Activated T-cell treated with anti-CD3 and anti-CD28 coated beads, Interleukin-2, amount 50 U/mL, for 24 hours (primary cell): ENCODE results near the gene CIB2.
A peak's percentile ranks its signal among the peaks of the same experiment; 100 is the strongest.
"Not testable (repeated sequence)": the region's sequence is repeated elsewhere in the genome, so short reads cannot be mapped to it uniquely, and the experiment has no call there.

ENCODE experiments used
- DNase-seq: peaks from one replicate; pipeline ENCODE4 v3.0.0-alpha.2; 2020
- H3K27ac Mint-ChIP-seq: 2 replicates; pipeline ENCODE4 v1.8.0; 2020; ENCODE audit warnings: mild to moderate bottlenecking, mixed read lengths
- H3K27me3 Mint-ChIP-seq: 2 replicates; pipeline ENCODE4 v1.8.0; 2020; ENCODE audit warnings: mixed read lengths
- H3K36me3 Mint-ChIP-seq: 2 replicates; pipeline ENCODE4 v1.8.0; 2020; ENCODE audit warnings: low read depth, mixed read lengths
- H3K4me1 Mint-ChIP-seq: 2 replicates; pipeline ENCODE4 v1.8.0; 2020; ENCODE audit warnings: low read depth, mixed read lengths
- H3K4me3 Mint-ChIP-seq: 2 replicates; pipeline ENCODE4 v1.8.0; 2020; ENCODE audit warnings: mild to moderate bottlenecking, moderate library complexity, mixed read lengths
- H3K9me3 Mint-ChIP-seq: 2 replicates; pipeline ENCODE4 v1.8.0; 2020; ENCODE audit warnings: mixed read lengths

Gene CIB2

DNA sequence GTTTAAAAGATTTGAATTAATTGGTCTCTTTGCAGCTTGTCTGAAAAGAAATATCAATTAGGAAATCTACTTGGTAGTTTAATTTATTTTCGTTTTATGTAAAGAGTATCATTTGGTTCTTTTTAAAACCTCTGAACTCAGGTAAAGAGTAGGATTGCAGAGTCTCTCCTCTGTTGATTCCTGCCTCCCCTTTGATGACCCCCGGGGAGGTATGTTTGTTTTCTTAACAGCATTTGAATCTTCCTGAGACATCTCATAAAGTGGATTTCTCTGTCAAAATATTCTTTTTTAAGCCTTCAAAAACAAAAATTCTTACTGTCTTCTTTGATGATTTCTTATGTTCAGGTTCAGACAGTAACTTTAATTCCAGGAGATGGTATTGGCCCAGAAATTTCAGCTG lies 26.0 kb upstream of the CIB2 start:
- peaks cover 23% of the 10 kb centered on the region for H3K4me1 Mint-ChIP-seq

DNA sequence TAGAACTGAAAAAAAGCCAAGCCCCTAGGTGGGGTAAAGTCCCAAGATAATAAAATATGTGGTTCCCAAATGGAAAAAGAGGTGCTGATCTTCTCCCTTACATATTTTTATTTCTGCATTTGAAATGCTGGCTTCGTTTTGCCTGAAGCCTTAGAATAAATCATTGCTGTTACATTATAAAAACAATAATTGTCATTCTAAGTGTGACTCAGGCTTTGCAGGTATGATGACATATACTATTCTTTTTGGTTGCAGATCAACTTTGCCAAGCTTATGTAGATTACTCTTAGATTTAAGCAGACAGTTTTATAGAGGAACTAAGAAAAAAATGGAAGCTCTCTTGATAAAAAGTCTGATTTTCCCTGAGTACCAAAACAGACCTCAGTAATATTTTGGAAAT lies 25.4 kb upstream of the CIB2 start:
- peaks cover 18% of the 10 kb centered on the region for H3K4me1 Mint-ChIP-seq
- no peak overlapping the region for H3K4me3 Mint-ChIP-seq
- peaks cover 73% of the 10 kb centered on the region for H3K36me3 Mint-ChIP-seq
- H3K9me3 Mint-ChIP-seq: no peaks in the 10 kb centered on the region
- DNase-seq: no peak
- H3K27ac Mint-ChIP-seq: peak overlapping the region; percentile 33
- H3K27me3 Mint-ChIP-seq: no peaks in the 10 kb centered on the region

More for the DNA sequence above, 26.0 kb upstream of the CIB2 start:
- Mint-ChIP-seq H3K27me3 (no peaks in the 10 kb centered on the region), H3K36me3 (peaks cover 78% of the 10 kb centered on the region), H3K27ac (peak overlapping the region; percentile 33), H3K9me3 (no peaks in the 10 kb centered on the region), H3K4me3 (no peak overlapping the region)
- DNase-seq: no peak

DNA sequence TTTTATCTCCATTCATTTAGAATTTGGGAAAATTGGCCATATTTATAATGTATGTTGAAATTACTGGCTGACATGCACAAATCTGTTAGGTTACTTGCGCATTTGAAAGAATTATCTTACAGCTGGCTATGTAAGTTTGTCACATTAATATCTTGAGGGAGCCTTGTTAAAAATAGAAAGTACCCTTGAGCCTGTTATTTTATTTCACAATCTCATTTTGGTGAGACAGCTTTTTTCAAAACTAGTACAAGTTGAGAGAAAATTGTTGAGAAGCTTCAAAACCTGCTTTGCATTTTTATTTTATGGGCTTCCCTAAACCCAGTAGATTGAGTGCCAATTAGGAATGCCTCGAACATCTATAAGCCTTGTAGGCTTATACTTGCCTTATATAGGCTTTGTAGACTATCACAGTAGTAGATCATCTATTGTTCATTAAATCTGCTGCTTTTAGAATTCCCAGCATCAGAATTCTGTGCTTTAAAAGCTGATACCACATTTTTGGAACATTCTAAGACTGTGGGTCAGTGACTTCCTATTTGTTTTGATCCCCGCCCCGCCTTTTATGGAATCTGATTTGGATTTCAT lies 24.2 kb upstream of the CIB2 start:
- Mint-ChIP-seq H3K36me3 (peaks cover 72% of the 10 kb centered on the region), H3K9me3 (no peaks in the 10 kb centered on the region), H3K4me3 (no peak overlapping the region), H3K27ac (no peak overlapping the region), H3K27me3 (no peaks in the 10 kb centered on the region), H3K4me1 (peaks cover 25% of the 10 kb centered on the region)
- DNase-seq: no peak

DNA sequence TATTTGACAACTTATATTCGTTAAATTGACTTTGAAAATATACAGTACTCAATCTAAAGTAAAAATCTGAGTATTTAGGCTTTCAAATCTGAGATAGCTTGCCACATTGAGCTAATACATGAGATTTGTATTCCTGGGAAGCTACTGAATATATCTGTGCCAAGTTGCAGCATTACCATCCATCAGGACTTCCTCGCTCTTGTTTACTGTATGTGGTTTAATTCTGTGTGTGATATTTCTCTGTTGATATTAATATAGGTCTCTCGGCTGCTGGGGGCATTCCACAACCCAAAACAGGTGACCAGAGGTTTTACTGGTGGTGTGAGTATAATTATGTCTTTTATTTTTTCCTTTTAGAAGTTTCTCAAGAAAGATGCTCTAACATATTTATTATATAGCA lies 23.7 kb upstream of the CIB2 start:
- H3K27ac Mint-ChIP-seq: no peak overlapping the region
- DNase-seq: no peak

DNA sequence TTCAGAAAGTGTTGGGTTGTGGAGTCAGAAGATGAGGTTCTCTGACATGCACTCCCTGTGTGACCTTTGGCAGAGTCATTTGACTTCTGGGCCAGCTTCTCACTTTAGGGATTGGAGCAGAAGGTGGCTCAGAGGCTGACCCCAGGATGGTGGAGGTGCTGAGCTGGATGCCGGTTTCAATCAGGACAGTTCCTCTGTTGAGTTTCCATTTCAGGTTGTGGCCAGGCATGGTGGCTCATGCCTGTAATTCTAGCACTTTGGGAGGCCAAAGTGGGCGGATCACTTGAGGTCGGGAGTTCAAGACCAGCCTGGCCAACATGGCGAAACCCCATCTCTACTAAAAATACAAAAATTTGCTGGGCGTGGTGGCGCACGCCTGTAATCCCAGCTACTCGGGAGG lies 19.8 kb upstream of the CIB2 start:
- H3K27ac Mint-ChIP-seq: peak overlapping the region; percentile 89
- H3K36me3 Mint-ChIP-seq: peaks cover 45% of the 10 kb centered on the region
- H3K9me3 Mint-ChIP-seq, DNase-seq, H3K27me3 Mint-ChIP-seq: not testable (repeated sequence)
- H3K4me3 Mint-ChIP-seq: peak overlapping the region; percentile 87
- H3K4me1 Mint-ChIP-seq: peaks cover 50% of the 10 kb centered on the region

More for the DNA sequence above, 23.7 kb upstream of the CIB2 start:
- no peaks in the 10 kb centered on the region for H3K9me3 Mint-ChIP-seq
- H3K36me3 Mint-ChIP-seq: peaks cover 71% of the 10 kb centered on the region
- H3K4me3 Mint-ChIP-seq: no peak overlapping the region
- peaks cover 30% of the 10 kb centered on the region for H3K4me1 Mint-ChIP-seq
- no peaks in the 10 kb centered on the region for H3K27me3 Mint-ChIP-seq

DNA sequence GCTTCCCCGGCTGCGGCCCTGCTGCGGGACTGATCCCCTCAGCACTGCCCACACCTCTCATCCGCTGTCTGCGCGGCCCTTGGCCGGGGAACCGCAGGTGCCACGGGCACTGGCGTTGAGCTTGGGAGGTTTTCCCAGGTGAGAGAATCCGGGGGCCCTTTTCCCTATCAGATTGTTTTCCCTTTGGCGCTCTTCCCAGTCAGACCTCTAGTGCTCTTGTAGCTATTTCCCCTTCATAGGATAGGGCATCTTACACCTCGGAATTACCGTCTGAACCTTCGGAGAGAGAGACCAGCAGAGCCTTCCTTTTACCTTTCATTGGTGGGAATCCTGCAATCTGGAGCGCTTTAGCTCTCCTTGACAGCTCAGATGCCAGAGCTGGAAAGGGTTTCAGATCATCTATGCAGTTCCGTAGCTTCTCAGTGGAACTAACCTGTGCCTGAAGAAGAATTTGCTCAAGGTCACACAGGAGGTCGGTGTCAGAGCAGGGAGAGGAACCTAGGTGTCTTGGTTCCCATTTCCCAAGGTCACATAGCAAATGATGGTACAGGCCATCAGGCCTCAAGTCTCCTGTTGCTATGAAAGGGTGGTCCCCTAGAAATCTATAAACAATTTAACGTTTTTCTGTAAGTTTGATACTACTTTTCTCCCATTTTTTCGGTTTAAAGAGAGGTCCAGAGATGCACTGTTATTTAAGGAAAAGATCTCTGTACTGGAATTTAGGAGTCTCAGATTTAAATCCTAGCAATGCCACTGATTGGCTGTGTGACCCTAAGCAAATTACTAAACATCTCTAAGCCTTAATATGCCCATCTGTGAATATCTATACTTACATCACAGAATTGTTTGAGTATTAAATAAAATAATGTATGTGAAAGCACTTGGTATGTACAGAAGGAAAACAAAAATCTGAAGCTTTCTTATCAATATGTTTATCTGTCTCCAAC lies 18.8 kb upstream of the CIB2 start:
- peak overlapping the region; percentile 89 for H3K27ac Mint-ChIP-seq
- no peaks in the 10 kb centered on the region for H3K9me3 Mint-ChIP-seq
- no peaks in the 10 kb centered on the region for H3K27me3 Mint-ChIP-seq
- H3K4me3 Mint-ChIP-seq: peak overlapping the region; percentile 87
- peaks cover 35% of the 10 kb centered on the region for H3K36me3 Mint-ChIP-seq
- DNase-seq: no peak
- peaks cover 49% of the 10 kb centered on the region for H3K4me1 Mint-ChIP-seq

DNA sequence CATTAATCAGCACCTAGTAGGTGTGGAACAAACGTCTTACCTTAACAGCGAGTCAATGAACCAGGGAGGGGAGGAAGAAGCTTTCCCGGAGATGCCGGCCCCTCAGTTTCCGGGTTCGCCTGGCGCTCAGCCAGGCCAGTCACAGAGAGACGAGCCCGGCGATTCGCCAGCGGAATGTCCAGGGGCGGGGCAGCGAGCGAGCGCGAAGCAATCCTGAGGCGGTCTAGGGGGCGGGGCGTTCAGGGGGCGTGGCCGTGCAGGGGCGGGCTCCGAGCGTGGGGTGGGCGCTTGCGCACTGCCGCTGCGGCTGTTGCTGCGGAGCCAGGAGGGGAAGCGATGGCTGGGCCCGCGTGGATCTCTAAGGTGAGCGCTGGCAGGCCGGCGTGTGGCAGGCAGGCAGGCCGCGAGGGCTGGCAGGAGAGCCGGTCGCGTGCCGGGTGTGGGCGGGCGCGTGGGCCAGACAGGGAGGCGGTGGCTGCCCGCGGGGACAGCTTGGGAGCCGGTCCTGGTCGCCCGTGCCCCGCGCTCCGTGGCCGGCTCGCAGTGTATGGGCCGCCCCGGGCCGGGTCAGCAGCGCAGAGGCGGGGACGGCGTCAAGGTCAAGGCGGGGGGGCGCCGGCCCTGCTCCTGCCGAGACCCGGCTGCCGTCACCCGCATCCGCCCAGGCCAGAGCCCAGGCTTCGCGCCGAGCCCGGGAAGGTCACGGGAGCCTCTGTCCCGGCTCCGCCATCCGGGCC lies 18.0 kb upstream of the CIB2 start, which contains the start of gene IDH3A:
TSS of gene IDH3A (plus strand) at position 295 of the 737 bp plus-strand sequence. CDS start at position 337, 42 bp downstream.
- DNase-seq: peak; percentile 100
- H3K9me3 Mint-ChIP-seq: no peaks in the 10 kb centered on the region
- peak within 1 kb of the TSS; percentile 87 for H3K4me3 Mint-ChIP-seq
- peaks cover 32% of the 10 kb centered on the region for H3K36me3 Mint-ChIP-seq
- peaks cover 48% of the 10 kb centered on the region for H3K4me1 Mint-ChIP-seq
- no peaks in the 10 kb centered on the region for H3K27me3 Mint-ChIP-seq
- H3K27ac Mint-ChIP-seq: peak within 1 kb of the TSS; percentile 98

DNA sequence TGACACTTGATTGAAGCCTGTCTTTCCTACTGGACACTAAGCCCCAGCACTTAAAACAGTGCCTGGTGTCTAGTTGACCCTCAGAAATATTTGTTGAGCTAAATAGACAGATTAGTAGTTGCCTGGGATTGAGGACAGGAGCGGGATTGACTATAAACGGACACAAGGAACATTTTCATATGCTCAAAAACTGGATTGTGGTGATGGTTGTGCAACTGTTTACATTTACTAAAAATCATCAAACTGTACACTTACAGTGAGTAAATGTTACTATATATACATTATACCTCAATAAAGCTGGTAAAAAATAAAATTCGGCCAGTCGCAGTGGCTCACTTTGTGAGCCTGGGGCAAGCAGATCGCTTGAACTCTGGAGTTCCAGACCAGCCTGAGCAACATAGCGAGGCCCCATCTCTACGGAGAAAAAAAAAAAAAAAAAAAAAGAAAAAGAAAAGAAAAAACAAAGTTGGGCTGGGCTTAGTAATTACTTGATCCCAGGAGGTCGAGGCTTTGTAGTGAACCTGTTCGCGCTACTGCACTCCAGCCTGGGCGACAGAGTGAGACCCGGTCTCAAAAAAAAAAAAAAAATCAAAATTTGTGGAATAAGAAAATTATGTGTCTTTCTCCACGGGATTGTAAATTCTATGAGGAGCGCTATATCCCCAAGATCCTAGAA lies 17.3 kb upstream of the CIB2 start:
- peak overlapping the region; percentile 87 for H3K4me3 Mint-ChIP-seq
- no peak for DNase-seq
- H3K27ac Mint-ChIP-seq: peak overlapping the region; percentile 98
- peaks cover 48% of the 10 kb centered on the region for H3K4me1 Mint-ChIP-seq
- H3K9me3 Mint-ChIP-seq: no peaks in the 10 kb centered on the region
- H3K36me3 Mint-ChIP-seq: peaks cover 30% of the 10 kb centered on the region
- no peaks in the 10 kb centered on the region for H3K27me3 Mint-ChIP-seq

DNA sequence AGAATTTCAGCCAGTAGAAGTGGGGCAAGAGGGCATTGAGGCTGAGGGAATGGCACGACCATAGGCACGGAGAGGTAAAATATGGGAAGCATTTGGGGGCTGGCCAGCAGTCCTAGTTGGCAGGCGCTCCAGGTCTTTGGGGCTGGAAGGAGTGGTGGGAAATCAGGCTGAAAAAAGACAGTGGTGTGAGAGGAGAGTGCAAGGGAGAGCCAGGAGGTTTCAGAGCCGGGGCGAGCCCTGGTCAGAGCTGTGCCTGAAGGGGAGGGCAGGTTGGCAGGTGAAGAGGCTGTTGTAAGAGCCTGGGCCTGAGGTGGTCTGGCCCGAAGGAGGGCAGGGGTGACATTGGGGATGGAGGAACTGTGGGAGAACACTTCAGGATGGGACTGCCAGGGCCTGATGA lies 16.3 kb upstream of the CIB2 start:
- H3K27ac Mint-ChIP-seq: no peak overlapping the region

DNA sequence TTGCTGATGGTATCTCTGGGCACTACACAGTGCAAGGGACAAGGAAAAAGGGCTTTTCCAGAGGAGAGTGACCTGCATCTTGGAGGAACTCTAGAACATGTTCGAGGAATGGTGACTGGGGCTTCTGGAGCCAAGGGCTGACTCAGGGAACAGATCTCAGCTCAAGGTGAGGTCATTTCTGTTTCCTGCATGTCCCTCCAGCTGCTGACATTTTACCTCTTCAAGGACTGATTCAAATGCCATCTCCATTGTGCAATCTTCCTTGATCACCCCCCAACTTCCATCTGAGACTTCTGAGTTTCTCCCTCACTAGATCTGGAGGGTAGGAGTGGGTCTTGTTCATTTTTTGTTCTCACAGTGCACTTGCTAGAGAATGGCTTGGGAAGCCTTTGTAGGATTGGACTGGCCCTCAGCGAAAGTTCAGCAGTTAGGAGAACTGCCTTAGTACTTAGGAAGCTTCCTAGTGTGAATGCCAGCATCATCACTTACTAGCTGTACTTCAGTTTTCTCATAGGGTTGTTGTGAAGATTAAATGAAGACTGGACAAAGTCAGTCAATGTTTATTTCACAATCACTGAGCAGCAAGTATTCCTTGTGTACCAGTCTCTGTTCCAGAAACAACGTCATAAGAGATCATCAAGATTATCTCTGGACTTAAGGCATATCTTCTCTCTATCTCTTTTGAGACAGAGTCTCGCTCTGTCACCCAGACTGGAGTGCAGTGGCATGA lies 15.3 kb upstream of the CIB2 start:
- no peaks in the 10 kb centered on the region for H3K27me3 Mint-ChIP-seq
- no peaks in the 10 kb centered on the region for H3K9me3 Mint-ChIP-seq
- H3K4me1 Mint-ChIP-seq: peaks cover 36% of the 10 kb centered on the region
- no peak overlapping the region for H3K27ac Mint-ChIP-seq
- no peak overlapping the region for H3K4me3 Mint-ChIP-seq
- no peak for DNase-seq
- H3K36me3 Mint-ChIP-seq: peaks cover 17% of the 10 kb centered on the region

More for the DNA sequence above, 16.3 kb upstream of the CIB2 start:
- H3K27me3 Mint-ChIP-seq: no peaks in the 10 kb centered on the region
- peaks cover 20% of the 10 kb centered on the region for H3K36me3 Mint-ChIP-seq
- no peaks in the 10 kb centered on the region for H3K9me3 Mint-ChIP-seq
- peaks cover 39% of the 10 kb centered on the region for H3K4me1 Mint-ChIP-seq
- H3K4me3 Mint-ChIP-seq: peak overlapping the region; percentile 45
- no peak for DNase-seq

DNA sequence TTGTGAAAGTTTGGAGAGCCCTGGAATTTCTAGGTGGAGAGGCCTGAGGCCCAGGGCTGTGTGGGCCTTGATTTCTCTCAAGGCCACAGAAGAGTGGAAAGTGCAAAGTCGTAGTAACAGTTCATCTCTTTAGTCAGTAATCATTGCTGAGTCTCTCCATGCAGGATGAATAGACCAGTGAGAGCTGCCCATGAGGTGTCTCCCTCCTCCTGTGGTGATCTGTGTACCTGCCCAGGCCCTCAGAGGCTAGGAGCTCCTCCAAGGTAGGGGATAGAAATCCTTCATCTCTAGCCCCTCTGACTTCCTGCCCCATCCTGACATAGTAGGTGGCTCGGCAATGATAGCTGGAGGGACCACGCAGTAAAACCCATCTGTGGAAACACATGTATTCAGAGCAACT lies 11.1 kb upstream of the CIB2 start:
- Mint-ChIP-seq H3K27me3 (no peaks in the 10 kb centered on the region), H3K4me3 (no peak overlapping the region), H3K27ac (no peak overlapping the region), H3K36me3 (no peaks in the 10 kb centered on the region), H3K9me3 (no peaks in the 10 kb centered on the region), H3K4me1 (peaks cover 6% of the 10 kb centered on the region)
- DNase-seq: no peak

DNA sequence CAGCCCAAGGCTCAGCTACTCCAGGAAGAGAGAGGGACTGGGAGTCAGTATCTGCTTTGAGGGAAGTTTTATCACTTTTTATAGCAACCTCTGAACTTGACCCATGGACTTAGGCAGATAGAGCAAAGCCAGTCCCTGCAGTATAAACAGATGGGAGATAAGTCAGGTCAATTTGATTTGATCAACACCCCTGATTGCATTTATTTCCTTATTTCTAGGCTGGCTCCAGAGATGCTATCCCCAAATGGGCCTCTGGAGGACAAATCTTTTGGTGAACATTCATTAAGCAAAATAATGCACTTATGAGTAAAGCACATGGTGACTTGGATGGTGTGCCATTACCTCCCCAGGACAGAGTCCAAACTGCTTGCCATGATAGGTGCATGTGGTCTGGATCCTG lies 9.0 kb upstream of the CIB2 start:
- H3K9me3 Mint-ChIP-seq: no peaks in the 10 kb centered on the region
- no peaks in the 10 kb centered on the region for H3K4me1 Mint-ChIP-seq
- no peak overlapping the region for H3K27ac Mint-ChIP-seq
- H3K27me3 Mint-ChIP-seq: no peaks in the 10 kb centered on the region
- no peak overlapping the region for H3K4me3 Mint-ChIP-seq
- H3K36me3 Mint-ChIP-seq: no peaks in the 10 kb centered on the region
- no peak for DNase-seq

DNA sequence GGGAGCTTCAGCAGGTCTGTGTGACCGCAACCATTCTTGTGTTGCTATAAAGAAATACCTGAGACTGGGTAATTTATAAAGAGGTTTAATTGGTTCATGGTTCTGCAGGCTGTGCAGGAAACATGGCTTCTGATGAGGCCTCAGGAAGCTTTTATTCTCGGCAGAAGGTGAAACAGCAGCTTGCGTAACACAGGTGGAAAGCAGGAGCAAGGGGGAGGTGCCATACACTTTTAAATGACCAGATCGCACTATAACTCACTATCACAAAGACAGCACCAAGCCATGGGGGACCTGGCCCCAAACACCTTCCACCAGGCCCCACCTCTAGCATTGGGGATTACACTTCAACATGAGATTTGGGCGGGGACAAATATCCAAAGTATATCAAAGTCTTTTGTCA lies 8.3 kb upstream of the CIB2 start:
- DNase-seq: no peak
- H3K4me3 Mint-ChIP-seq: no peak overlapping the region
- H3K9me3 Mint-ChIP-seq: no peaks in the 10 kb centered on the region
- no peaks in the 10 kb centered on the region for H3K36me3 Mint-ChIP-seq
- H3K4me1 Mint-ChIP-seq: no peaks in the 10 kb centered on the region
- no peak overlapping the region for H3K27ac Mint-ChIP-seq
- H3K27me3 Mint-ChIP-seq: no peaks in the 10 kb centered on the region

DNA sequence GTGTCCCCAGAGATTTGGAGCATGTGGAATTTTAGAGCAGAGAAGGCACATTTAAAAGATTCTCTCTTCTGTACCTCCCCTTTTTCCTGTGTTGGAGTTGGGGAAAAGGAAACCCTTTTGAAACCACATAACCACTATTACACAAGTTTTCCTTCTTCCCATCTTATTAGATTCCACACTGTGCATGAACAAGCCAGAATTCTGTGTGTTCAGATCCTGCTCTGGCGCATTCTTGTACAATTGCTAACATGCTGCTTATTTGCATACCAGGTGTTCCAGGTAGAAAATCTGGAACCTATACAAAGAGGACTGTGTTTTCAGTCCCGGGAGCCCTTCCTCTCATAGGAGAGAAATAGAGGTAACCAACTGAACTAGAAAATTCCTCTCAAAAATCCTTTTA lies 2.6 kb upstream of the CIB2 start:
- no peak overlapping the region for H3K4me3 Mint-ChIP-seq
- H3K36me3 Mint-ChIP-seq: peaks cover 5% of the 10 kb centered on the region
- peak overlapping the region; percentile 40 for H3K27ac Mint-ChIP-seq
- H3K4me1 Mint-ChIP-seq: peaks cover 23% of the 10 kb centered on the region
- H3K9me3 Mint-ChIP-seq: no peaks in the 10 kb centered on the region
- no peaks in the 10 kb centered on the region for H3K27me3 Mint-ChIP-seq
- no peak for DNase-seq
